GM23248 (cell line): ENCODE measurements around the gene RAB18. TPM values are rescaled to one million over a fixed set of nuclear protein-coding genes. Genes with fewer than 3 reads are reported as not detected.

Experiments
- DNase-seq: peaks from one replicate; pipeline ENCODE4 v3.0.0-alpha.2; 2015
- H2AFZ ChIP-seq: fragments of 200-600 bp; sonication (generic); 2 replicates; pipeline ENCODE4 v1.6.1; 2016; ENCODE audit warnings: antibody characterized with exemption
- H3F3A ChIP-seq: fragments of 200-600 bp; sonication (generic); 2 replicates; pipeline ENCODE4 v1.6.1; 2016; ENCODE audit warnings: mild to moderate bottlenecking, antibody characterized with exemption, mixed run types; ENCODE audit not compliant: insufficient read depth
- H3K27ac ChIP-seq: fragments of 200-600 bp; sonication (generic); 2 replicates; pipeline ENCODE4 v1.5.1; 2016; ENCODE audit warnings: mild to moderate bottlenecking
- H3K27me3 ChIP-seq: fragments of 200-600 bp; sonication (generic); replicated peaks from 2 replicates; pipeline ENCODE4 v1.6.1; 2016; ENCODE audit warnings: mild to moderate bottlenecking; ENCODE audit not compliant: insufficient read depth
- H3K36me3 ChIP-seq: fragments of 200-600 bp; sonication (generic); 2 replicates; pipeline ENCODE4 v1.6.1; 2016; ENCODE audit warnings: low read depth, mild to moderate bottlenecking
- H3K4me1 ChIP-seq: fragments of 200-600 bp; sonication (generic); 2 replicates; pipeline ENCODE4 v1.6.1; 2016; ENCODE audit warnings: mild to moderate bottlenecking; ENCODE audit not compliant: insufficient read depth
- H3K4me2 ChIP-seq: fragments of 200-600 bp; sonication (generic); one replicate; pipeline ENCODE4 v1.6.1; 2016; ENCODE audit warnings: mild to moderate bottlenecking; ENCODE audit not compliant: unreplicated experiment
- H3K4me3 ChIP-seq: fragments of 200-600 bp; sonication (generic); 2 replicates; pipeline ENCODE4 v1.5.1; 2016; ENCODE audit warnings: mild to moderate bottlenecking
- H3K79me2 ChIP-seq: fragments of 200-600 bp; sonication (generic); 2 replicates; pipeline ENCODE4 v1.6.1; 2016; ENCODE audit warnings: mild to moderate bottlenecking; ENCODE audit not compliant: insufficient read depth
- H3K9ac ChIP-seq: fragments of 200-600 bp; sonication (generic); 2 replicates; pipeline ENCODE4 v1.6.1; 2016; ENCODE audit warnings: mild to moderate bottlenecking
- H3K9me2 ChIP-seq: fragments of 200-600 bp; sonication (generic); 2 replicates; pipeline ENCODE4 v1.6.1; 2016; ENCODE audit warnings: mixed run types, mild to moderate bottlenecking, moderate library complexity; ENCODE audit not compliant: insufficient read depth
- H3K9me3 ChIP-seq: fragments of 200-600 bp; sonication (generic); one replicate; pipeline ENCODE4 v1.6.1; 2017; ENCODE audit warnings: low read depth
- H4K20me1 ChIP-seq: fragments of 200-600 bp; sonication (generic); 2 replicates; pipeline ENCODE4 v1.6.0; 2016; ENCODE audit not compliant: insufficient read depth
- EZH2 ChIP-seq: fragments of 200-600 bp; sonication (generic); IDR thresholded peaks from 2 replicates; pipeline ENCODE4 v1.6.1; 2018; ENCODE audit warnings: antibody characterized with exemption, mild to moderate bottlenecking; ENCODE audit not compliant: insufficient read depth, poor library complexity, severe bottlenecking
- EZH2phosphoT487 ChIP-seq: fragments of 200-600 bp; sonication (generic); IDR thresholded peaks from 2 replicates; pipeline ENCODE4 v1.6.1; 2018; ENCODE audit warnings: antibody characterized with exemption, moderate library complexity, mild to moderate bottlenecking, low read depth; ENCODE audit not compliant: insufficient read depth
- WGBS, 2 experiments: methylation state at CpG; one replicate each; pipeline ENCODE4 v1.1.6; 2015 to 2017; ENCODE audit warnings: low lambda C conversion rate in 2 of 2, low coverage in 1 of 2; ENCODE audit errors: missing lambda C conversion rate in 2 of 2; 5-methylcytosine and 5-hydroxymethylcytosine counted together
- in situ Hi-C: fragments of 300-500 bp; cut with MboI; formaldehyde crosslinking; loops from 2 replicates; pipeline ENCODE4 v1.15.0; 2020
- polyA plus RNA-seq: library from polyadenylated mRNA; unstranded; fragments of >200 nt; fragmentation: Nextera tagmentation; extraction: Ambion mirVana; gene quantifications from 2 replicates; pipeline ENCODE4 v1.2.1, GENCODE V29; 2016
- total RNA-seq: library from RNA; depleted of rRNA; stranded (reverse); fragments of >200 nt; shearing (Covaris generic); gene quantifications from 2 replicates; pipeline ENCODE4 v1.2.3, GENCODE V29; 2014

The RAB18 gene
- total and polyA plus RNA-seq, 2 experiments from 2014 or later, result 57.7 to 221 TPM

- no peaks in the 10 kb centered on the region for H3K36me3 ChIP-seq
- no peak overlapping the region for H3K27ac ChIP-seq
- no peak for TF ChIP-seq EZH2phosphoT487
- TF ChIP-seq EZH2, result no peak
- no peaks in the 10 kb centered on the region for H3K9me3 ChIP-seq
- no peaks in the 10 kb centered on the region for H3K4me1 ChIP-seq
- no peak overlapping the region for H2AFZ ChIP-seq
- 8 to 11% methylated on average over 3 of the region's 3 CpGs for WGBS, 2 experiments
- no peaks in the 10 kb centered on the region for H3K79me2 ChIP-seq
- in situ Hi-C loops, result loop anchor here (10.0 kb wide), 1 partner anchor 686 kb away; no protein-coding TSS in a partner anchor
- peak; percentile 79 for DNase-seq
- no peaks in the 10 kb centered on the region for H3K27me3 ChIP-seq
- no peak overlapping the region for H3K4me2 ChIP-seq
- no peaks in the 10 kb centered on the region for H3K9me2 ChIP-seq
- H4K20me1 ChIP-seq, result no peaks in the 10 kb centered on the region
- no peak overlapping the region for H3K9ac ChIP-seq
- H3K4me3 ChIP-seq, result no peak overlapping the region
- H3F3A ChIP-seq, result peaks cover 11% of the 10 kb centered on the region; the same call in 1 of the 2 replicates
Observed at GRCh38 chr10:27558612-27559020, 54.5 kb downstream of the RAB18 start.

GRCh38 chr10:27561334-27561733 lies 57.2 kb downstream of the RAB18 start:
- no peaks in the 10 kb centered on the region for H3F3A ChIP-seq
- no peak overlapping the region for H3K27ac ChIP-seq
- no peaks in the 10 kb centered on the region for H3K9me3 ChIP-seq
- in situ Hi-C loops, result no loop called here
- H3K4me3 ChIP-seq, result no peak overlapping the region
- DNase-seq, result no peak
- no peak for TF ChIP-seq EZH2
- TF ChIP-seq EZH2phosphoT487, result no peak
- H3K79me2 ChIP-seq, result no peaks in the 10 kb centered on the region
- H4K20me1 ChIP-seq, result no peaks in the 10 kb centered on the region
- no peak overlapping the region for H2AFZ ChIP-seq
- H3K9ac ChIP-seq, result no peak overlapping the region
- WGBS, 2 experiments, result 90 to 92% methylated on average over 2 of the region's 2 CpGs
- H3K4me1 ChIP-seq, result no peaks in the 10 kb centered on the region
- H3K36me3 ChIP-seq, result no peaks in the 10 kb centered on the region
- no peaks in the 10 kb centered on the region for H3K27me3 ChIP-seq
- no peak overlapping the region for H3K4me2 ChIP-seq
- H3K9me2 ChIP-seq, result no peaks in the 10 kb centered on the region

- H3K4me2 ChIP-seq, result no peak overlapping the region
- no peak overlapping the region for H3K4me3 ChIP-seq
- no peaks in the 10 kb centered on the region for H3K27me3 ChIP-seq
- WGBS, 2 experiments, result 92 to 96% methylated on average over 1 of the region's 1 CpG
- H2AFZ ChIP-seq, result no peak overlapping the region
- no peaks in the 10 kb centered on the region for H3K9me2 ChIP-seq
- in situ Hi-C loops, result no loop called here
- no peaks in the 10 kb centered on the region for H3K79me2 ChIP-seq
- no peaks in the 10 kb centered on the region for H4K20me1 ChIP-seq
- peaks cover 9% of the 10 kb centered on the region; the same call in 1 of the 2 replicates for H3F3A ChIP-seq
- no peak for TF ChIP-seq EZH2phosphoT487
- TF ChIP-seq EZH2, result no peak
- H3K27ac ChIP-seq, result no peak overlapping the region
- no peak overlapping the region for H3K9ac ChIP-seq
- peaks cover 13% of the 10 kb centered on the region for H3K4me1 ChIP-seq
- H3K9me3 ChIP-seq, result no peaks in the 10 kb centered on the region
- H3K36me3 ChIP-seq, result no peaks in the 10 kb centered on the region
- no peak for DNase-seq
Observed at GRCh38 chr10:27564398-27564797, 60.3 kb downstream of the RAB18 start.

GRCh38 chr10:27564880-27565279 lies 60.8 kb downstream of the RAB18 start:
- H3K4me3 ChIP-seq, result no peak overlapping the region
- no peak overlapping the region for H3K9ac ChIP-seq
- H3K9me2 ChIP-seq, result no peaks in the 10 kb centered on the region
- no peak for DNase-seq
- no peak overlapping the region for H2AFZ ChIP-seq
- peaks cover 9% of the 10 kb centered on the region; the same call in 1 of the 2 replicates for H3F3A ChIP-seq
- no peaks in the 10 kb centered on the region for H3K9me3 ChIP-seq
- in situ Hi-C loops, result no loop called here
- no peaks in the 10 kb centered on the region for H3K79me2 ChIP-seq
- WGBS, 2 experiments, result 92 to 94% methylated on average over 3 of the region's 3 CpGs
- no peak for TF ChIP-seq EZH2
- TF ChIP-seq EZH2phosphoT487, result no peak
- no peaks in the 10 kb centered on the region for H3K36me3 ChIP-seq
- peaks cover 13% of the 10 kb centered on the region for H3K4me1 ChIP-seq
- no peaks in the 10 kb centered on the region for H4K20me1 ChIP-seq
- H3K4me2 ChIP-seq, result no peak overlapping the region
- no peak overlapping the region for H3K27ac ChIP-seq
- H3K27me3 ChIP-seq, result no peaks in the 10 kb centered on the region
